ENCODE measurements around the gene EXOC2. TPM values are rescaled to one million over a fixed set of nuclear protein-coding genes. Genes with fewer than 3 reads are reported as not detected.

Gene EXOC2
- total and polyA plus RNA-seq, 2 of the 13 experiments (the other 11 are each of a cell fraction or from before 2014, with no cell fraction given): 12.6 to 22.9 TPM

DNA sequence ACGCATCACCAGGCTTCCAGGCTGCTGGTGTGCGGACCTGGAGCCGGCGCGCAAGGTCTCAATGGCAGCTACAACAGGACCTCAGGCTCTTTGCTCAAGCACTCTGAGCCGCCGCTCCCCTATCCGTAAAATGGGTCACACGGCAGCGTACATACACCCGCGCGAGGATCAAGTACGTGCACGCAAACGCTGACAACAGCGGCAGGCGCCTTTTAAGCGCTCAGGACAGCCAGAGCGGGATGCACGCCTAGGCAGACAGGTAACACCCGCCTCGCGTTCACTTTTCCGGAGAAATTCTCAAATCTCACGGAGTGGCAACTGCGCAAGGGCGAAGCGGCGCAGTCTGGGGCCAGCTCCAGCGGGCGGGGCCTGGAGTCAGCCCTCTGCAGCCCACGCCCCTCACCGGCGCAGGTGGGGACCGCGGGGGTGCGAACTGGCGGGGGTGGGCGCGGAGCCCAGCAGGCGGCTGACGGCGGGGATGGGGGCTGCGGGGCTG, 535 bp downstream of the EXOC2 start (continued):
- TF ChIP-seq, protein P1, sequence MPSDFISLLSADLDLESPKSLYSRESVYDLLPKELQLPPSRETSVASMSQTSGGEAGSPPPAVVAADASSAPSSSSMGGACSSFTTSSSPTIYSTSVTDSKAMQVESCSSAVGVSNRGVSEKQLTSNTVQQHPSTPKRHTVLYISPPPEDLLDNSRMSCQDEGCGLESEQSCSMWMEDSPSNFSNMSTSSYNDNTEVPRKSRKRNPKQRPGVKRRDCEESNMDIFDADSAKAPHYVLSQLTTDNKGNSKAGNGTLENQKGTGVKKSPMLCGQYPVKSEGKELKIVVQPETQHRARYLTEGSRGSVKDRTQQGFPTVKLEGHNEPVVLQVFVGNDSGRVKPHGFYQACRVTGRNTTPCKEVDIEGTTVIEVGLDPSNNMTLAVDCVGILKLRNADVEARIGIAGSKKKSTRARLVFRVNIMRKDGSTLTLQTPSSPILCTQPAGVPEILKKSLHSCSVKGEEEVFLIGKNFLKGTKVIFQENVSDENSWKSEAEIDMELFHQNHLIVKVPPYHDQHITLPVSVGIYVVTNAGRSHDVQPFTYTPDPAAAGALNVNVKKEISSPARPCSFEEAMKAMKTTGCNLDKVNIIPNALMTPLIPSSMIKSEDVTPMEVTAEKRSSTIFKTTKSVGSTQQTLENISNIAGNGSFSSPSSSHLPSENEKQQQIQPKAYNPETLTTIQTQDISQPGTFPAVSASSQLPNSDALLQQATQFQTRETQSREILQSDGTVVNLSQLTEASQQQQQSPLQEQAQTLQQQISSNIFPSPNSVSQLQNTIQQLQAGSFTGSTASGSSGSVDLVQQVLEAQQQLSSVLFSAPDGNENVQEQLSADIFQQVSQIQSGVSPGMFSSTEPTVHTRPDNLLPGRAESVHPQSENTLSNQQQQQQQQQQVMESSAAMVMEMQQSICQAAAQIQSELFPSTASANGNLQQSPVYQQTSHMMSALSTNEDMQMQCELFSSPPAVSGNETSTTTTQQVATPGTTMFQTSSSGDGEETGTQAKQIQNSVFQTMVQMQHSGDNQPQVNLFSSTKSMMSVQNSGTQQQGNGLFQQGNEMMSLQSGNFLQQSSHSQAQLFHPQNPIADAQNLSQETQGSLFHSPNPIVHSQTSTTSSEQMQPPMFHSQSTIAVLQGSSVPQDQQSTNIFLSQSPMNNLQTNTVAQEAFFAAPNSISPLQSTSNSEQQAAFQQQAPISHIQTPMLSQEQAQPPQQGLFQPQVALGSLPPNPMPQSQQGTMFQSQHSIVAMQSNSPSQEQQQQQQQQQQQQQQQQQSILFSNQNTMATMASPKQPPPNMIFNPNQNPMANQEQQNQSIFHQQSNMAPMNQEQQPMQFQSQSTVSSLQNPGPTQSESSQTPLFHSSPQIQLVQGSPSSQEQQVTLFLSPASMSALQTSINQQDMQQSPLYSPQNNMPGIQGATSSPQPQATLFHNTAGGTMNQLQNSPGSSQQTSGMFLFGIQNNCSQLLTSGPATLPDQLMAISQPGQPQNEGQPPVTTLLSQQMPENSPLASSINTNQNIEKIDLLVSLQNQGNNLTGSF (CRISPR knock-in tag; IDR thresholded peaks at IDR 0.05): no peak
- no peak for TF ChIP-seq ZFP36L1 (CRISPR knock-in tag; IDR thresholded peaks at IDR 0.05)
- TF ChIP-seq BRCA1 (CRISPR knock-in tag; IDR thresholded peaks at IDR 0.05): no peak
- TF ChIP-seq JUN (CRISPR knock-in tag; IDR thresholded peaks at IDR 0.05): no peak
- TF ChIP-seq, protein P2, sequence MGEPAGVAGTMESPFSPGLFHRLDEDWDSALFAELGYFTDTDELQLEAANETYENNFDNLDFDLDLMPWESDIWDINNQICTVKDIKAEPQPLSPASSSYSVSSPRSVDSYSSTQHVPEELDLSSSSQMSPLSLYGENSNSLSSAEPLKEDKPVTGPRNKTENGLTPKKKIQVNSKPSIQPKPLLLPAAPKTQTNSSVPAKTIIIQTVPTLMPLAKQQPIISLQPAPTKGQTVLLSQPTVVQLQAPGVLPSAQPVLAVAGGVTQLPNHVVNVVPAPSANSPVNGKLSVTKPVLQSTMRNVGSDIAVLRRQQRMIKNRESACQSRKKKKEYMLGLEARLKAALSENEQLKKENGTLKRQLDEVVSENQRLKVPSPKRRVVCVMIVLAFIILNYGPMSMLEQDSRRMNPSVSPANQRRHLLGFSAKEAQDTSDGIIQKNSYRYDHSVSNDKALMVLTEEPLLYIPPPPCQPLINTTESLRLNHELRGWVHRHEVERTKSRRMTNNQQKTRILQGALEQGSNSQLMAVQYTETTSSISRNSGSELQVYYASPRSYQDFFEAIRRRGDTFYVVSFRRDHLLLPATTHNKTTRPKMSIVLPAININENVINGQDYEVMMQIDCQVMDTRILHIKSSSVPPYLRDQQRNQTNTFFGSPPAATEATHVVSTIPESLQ (CRISPR knock-in tag; conservative IDR thresholded peaks at IDR 0.05): no peak
- no peak for TF ChIP-seq PBX2 (CRISPR knock-in tag; IDR thresholded peaks at IDR 0.05)
- TF ChIP-seq RBAK (CRISPR knock-in tag; IDR thresholded peaks at IDR 0.05): 0 out of 2 replicates have a peak, but pooled peaks have one; percentile 13
- TF ChIP-seq NFYC (CRISPR knock-in tag; IDR thresholded peaks at IDR 0.05): no peak
- TF ChIP-seq, protein P3, sequence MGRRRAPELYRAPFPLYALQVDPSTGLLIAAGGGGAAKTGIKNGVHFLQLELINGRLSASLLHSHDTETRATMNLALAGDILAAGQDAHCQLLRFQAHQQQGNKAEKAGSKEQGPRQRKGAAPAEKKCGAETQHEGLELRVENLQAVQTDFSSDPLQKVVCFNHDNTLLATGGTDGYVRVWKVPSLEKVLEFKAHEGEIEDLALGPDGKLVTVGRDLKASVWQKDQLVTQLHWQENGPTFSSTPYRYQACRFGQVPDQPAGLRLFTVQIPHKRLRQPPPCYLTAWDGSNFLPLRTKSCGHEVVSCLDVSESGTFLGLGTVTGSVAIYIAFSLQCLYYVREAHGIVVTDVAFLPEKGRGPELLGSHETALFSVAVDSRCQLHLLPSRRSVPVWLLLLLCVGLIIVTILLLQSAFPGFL (CRISPR knock-in tag; IDR thresholded peaks at IDR 0.05): no peak
- no peak for TF ChIP-seq GABPB1 (CRISPR knock-in tag; IDR thresholded peaks at IDR 0.05)
- TF ChIP-seq, protein P4, sequence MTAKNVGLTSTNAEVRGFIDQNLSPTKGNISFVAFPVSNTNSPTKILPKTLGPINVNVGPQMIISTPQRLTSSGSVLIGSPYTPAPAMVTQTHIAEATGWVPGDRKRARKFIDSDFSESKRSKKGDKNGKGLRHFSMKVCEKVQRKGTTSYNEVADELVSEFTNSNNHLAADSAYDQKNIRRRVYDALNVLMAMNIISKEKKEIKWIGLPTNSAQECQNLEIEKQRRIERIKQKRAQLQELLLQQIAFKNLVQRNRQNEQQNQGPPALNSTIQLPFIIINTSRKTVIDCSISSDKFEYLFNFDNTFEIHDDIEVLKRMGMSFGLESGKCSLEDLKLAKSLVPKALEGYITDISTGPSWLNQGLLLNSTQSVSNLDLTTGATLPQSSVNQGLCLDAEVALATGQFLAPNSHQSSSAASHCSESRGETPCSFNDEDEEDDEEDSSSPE (CRISPR knock-in tag; IDR thresholded peaks at IDR 0.05): no peak
- TF ChIP-seq TRAFD1 (CRISPR knock-in tag; IDR thresholded peaks at IDR 0.05; ENCODE audit: borderline replicate concordance): no peak
- TF ChIP-seq ZNF333 (CRISPR knock-in tag; IDR thresholded peaks at IDR 0.05; ENCODE audit: borderline replicate concordance): 0 out of 2 replicates have a peak, but pooled peaks have one; percentile 10
- TF ChIP-seq ZNF773 (CRISPR knock-in tag; IDR thresholded peaks at IDR 0.05; ENCODE audit: borderline replicate concordance): no peak
- no peak for TF ChIP-seq FOXA1 (IDR thresholded peaks at IDR 0.05)
- 0 out of 2 replicates have a peak, but pooled peaks have one; percentile 14 for TF ChIP-seq FOXA1 (CRISPR knock-in tag; IDR thresholded peaks at IDR 0.05)

Data from HepG2 (cell line).